ENCODE measurements around the gene ZNF469.

Gene ZNF469

DNA sequence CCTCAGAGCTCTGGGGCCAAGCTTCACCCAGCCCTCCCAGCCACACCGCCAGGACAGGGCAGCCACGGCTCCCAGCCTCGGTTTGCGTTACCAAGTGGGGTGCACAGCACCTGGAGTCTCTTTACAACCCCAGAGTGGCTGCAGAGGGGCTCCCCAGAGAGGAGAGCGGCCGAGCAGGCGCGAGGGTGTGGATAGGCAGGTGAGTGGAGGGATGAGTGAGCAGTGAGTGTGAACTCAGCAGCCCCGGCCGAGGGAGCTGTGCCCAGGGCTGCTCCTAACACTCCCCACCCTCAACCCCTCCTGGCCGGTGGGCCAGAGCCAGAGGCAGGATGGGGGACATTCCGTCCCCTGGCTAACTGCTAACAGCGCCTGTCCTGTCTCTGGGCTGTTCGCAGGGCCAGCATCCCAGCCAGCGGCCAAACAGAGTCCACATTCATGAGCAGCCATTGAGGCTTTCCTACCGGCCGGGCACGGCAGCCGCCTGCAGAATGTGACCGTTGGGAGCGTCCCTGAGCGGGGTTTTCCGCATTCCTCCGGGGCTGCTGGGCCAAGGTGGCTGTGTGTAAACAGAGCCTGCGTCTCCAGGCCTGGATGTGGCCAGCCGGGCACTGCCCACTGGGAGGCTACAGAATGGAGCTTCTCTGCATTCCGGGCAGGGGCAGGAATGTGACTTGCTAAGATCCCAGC, 5.3 kb downstream of the ZNF469 start:
- FAIRE-seq (no peak), DNase-seq (ENCODE audit: insufficient read length, low spot score) (no peak)

DNA sequence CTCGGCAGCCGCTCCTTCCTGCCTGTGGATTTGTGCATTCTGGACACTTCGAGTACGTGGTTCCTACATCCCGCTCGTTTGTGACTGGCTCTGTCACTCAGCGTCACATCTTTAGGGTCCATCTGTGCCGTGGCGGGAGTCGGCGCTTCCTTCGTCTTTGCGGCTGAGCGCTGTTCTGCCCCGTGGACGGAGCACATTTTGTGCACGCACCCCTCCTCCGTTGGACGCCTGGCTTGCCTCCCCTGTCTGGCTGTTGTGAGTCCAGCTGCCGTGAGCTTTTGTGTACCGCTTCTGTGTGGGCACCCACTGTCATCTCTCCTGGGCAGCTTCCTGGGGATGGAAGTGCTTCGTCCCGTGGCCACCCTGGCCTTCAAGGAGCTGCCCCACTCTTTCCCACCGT, 6.4 kb downstream of the ZNF469 start:
- FAIRE-seq (no peak), DNase-seq (ENCODE audit: insufficient read length, low spot score) (no peak)

DNA sequence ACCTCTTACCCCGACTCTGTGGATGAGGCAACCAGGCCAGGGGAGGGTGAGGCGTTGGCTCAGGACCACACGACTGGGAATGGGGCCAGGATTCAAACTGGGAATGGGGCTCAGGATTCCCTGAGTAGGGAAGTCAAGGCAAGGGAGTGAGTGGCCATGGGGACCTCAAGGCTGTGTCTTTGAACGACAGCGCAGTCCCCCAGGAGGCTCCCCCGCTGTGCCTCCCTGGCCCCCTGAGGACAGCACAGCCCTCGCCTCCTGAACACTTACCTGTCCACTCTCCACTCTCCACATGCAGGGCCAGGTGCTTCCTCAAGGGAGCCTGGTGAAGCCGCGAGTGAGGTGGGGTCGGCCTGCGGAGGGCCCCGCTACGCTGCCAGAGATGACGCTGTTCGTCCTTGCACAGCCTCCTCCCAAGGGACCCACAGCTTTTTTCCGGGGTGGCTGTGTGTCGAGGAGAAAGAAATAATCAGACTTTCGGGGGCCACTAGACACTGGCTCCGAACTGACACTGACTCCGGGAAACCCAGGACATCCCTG, 6.9 kb downstream of the ZNF469 start:
- FAIRE-seq (no peak), DNase-seq (ENCODE audit: insufficient read length, low spot score) (no peak)

DNA sequence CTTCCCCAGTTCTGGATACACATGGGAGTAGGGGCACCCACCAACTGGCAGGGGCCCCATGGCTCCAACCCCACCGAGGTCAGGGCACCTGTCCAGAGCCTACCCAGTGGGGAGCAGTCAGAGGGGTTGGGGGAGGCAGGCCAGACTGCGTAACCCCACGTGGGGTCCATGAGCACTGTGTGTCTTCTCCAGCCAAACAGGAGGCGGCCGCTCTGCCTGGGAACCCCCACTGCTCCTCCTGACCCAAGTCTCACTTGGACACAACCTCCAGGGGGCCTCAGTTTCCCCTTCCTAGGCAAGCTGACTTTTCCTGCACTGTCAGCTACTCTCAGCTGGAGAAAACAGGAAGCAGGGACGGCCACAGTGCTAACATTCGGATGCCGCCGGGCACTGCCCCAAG, 7.5 kb downstream of the ZNF469 start:
- DNase-seq (ENCODE audit: insufficient read length, low spot score) (no peak), FAIRE-seq (no peak)

DNA sequence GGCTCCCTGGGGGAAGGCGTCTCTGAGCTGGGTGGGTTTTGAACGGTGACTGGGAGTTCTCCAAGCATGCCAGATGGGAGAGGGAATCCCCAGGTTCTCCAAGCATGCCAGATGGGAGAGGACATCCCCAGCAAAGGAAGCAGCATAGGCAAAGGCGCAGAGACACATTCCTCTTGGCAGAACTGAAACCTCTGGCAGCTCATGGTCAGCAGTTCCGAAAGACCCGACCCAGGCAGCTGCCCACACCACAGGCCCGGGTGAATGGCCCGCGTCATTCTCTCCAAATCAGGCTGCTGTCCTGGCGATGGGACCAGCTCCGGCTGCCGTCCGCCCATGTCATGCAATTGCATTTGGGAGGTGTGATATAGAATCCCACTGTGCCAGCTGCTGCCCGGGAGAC, 8.0 kb downstream of the ZNF469 start:
- FAIRE-seq = no peak
- DNase-seq (ENCODE audit: insufficient read length, low spot score) = no peak

DNA sequence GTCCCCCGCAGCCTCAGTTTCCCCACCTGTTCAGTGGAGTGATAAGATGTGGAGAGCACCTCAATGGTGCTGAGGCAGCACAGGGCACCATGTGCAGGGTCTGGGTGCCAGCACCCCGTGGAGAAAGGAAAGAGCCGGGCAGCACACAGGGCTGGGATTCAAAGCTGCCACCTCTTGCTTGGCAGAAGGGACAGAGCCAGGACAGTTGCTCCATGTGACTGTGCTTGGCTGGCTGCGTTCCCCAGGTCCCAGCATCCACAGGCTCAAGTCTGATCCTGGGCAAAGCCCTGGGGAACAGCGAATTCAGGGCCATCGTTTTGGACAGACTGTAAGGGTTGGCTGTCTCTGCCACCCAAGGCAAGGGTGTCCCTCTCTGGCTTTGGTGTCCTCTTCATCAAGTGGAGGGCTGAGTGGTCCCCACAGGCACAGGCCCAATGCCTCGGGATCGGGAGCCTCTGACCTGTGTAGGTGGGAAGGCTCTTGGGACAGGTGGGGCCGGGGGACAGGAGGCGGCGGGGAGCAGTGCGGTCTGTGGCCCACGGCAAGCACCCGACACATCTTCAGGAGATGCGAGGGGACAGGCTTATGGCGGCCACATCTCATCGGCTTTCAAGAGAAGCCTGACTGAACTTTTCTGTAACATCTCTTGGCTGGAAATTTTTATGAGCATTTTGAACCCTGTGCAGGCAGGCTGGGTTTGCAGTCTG, 8.5 kb downstream of the ZNF469 start:
- DNase-seq (ENCODE audit: insufficient read length, low spot score) (no peak), FAIRE-seq (no peak)

DNA sequence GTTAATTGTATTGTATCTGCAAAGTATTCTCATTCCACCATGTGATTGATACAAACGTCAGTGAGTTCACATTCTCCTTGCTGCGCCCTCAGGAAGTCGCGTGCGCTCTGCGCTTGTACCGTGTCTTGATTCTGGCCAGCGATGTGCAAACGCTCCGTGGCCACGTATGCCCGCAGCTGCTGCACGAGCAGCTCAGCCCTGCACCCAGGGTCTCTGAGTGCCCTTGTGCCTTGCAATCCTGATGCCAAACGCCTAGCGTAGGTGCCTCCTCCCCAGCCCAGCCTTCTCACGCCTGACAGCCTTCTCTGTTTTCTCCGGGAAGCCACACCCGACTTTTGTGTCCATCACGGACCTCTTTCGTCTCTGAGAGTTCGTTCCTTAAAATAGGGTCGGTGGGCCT, 9.4 kb downstream of the ZNF469 start:
- DNase-seq (ENCODE audit: insufficient read length, low spot score) = no peak
- no peak for FAIRE-seq

DNA sequence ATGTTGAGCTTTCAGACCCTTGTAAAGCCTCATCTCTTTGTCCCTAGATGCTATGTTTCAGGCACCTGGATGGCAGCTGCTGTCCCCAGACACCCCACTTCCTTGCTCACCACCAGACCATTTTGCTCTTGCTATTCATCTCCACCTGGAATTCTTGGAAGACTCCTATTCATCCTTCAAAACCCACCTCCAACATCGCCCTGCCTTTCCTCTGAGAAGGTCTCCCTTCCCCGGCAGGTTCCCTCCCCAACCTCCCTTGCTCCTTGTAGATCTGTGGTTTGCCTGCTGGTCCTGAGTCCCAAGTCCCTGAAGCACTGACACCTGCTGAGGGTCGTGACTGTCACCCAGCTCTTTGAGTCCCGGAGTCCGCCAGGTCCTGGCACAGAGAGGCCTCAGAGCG, 9.9 kb downstream of the ZNF469 start:
- no peak for FAIRE-seq

DNA sequence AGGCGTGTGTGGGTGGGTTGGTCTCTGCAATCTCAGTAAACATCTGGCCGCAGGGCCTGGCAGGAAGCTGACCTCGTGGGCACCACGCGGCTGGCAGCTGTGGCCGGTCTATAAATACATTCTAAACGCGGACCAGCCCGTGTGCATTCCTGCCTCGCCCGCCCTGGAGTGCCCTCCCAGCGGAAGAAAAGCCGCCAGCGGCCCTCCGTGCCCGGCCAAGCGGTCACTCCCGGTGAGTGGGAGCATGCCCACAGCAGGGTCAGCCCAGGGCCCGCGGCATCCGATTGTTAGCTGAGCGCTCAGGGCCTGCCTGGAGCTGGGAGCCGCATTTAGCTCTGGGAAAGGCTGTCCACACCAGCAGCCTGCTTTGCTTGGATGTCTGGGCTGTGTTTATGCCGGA, 10.3 kb downstream of the ZNF469 start:
- DNase-seq (ENCODE audit: insufficient read length, low spot score) = no peak
- FAIRE-seq = no peak

More for the DNA sequence above, 9.9 kb downstream of the ZNF469 start:
- no peak for DNase-seq (ENCODE audit: insufficient read length, low spot score)

DNA sequence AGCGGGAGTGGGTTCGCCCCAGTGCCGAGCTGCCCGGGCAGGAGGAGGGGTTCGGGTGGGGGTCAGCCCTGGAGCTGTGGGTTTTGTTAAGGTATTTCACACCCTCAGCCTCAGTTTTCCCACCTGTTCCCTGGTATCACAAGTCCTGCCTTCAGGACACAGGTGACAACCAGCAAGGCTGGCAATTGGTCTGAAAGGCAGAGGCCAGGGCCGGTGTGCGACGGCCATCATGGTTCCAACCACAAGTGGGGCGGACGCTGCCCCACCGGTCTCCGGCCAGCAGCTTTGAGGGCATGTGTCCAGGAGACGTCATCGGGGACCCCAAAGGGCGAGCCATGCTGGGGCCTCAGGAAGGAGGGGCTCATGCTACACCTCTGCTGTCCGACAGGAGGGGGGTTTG, 10.8 kb downstream of the ZNF469 start:
- DNase-seq (ENCODE audit: insufficient read length, low spot score) (no peak), FAIRE-seq (no peak)

DNA sequence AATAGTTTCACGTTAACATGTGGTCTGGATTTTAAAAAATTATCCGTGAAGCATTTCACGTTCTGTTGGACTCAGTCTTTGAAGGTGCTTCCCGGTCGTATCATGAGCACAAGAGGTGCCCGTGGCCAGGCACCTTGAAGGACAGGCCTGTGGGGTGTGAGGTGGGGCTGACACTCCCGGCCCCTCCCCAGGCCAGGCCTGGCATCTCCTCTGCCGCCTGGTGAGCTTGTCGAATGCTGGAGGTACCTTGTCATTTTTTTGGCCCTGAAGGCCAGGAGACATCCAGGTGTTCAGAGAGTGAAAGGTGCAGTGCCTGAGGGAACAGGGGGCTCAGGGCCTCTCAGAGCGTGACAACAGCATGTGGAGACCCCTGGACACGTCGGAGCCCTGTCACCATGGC, 11.7 kb downstream of the ZNF469 start:
- FAIRE-seq (no peak), DNase-seq (ENCODE audit: insufficient read length, low spot score) (no peak)

DNA sequence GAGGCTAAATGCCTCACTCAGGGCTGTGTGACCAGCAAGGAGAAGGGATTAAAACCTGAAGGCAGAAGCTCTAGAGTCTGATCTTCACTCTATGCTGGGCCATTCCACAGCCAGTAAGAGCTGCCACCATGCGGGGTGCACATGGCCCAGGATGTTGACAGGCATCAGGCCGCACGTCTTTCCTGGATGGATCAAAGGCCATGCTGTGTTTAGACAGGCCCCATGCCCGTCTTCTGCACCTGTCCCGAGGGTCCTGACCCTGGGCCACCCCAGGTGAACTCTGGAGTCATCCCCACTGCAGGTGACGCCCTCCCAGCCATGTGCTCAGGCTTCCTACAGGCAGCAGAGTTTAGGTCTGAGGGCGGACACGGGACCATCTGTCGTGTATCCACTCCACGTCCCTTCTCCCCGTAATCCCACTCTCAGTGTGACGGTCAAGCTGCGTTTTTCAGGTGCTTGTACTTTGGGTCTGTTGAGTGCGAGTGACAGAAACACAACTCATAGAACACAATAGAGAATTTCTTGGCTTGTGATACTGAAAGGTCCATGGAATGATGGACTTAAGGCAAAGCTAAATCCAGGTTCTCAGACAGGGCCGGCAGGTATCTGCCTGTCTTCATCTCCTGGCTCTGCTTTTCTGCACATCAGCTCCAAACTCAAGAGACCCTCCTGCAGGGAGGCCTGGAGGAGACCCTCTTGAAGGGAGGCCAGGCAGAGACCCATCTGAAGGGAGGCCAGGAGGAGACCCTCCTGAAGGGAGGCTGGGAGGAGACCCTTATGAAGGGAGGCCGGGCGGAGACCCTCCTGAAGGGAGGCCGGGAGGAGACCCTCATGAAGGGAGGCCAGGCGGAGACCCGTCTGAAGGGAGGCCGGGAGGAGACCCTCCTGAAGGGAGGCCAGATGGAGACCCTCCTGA, 13.2 kb downstream of the ZNF469 start:
- FAIRE-seq (no peak), DNase-seq (ENCODE audit: insufficient read length, low spot score) (no peak)

DNA sequence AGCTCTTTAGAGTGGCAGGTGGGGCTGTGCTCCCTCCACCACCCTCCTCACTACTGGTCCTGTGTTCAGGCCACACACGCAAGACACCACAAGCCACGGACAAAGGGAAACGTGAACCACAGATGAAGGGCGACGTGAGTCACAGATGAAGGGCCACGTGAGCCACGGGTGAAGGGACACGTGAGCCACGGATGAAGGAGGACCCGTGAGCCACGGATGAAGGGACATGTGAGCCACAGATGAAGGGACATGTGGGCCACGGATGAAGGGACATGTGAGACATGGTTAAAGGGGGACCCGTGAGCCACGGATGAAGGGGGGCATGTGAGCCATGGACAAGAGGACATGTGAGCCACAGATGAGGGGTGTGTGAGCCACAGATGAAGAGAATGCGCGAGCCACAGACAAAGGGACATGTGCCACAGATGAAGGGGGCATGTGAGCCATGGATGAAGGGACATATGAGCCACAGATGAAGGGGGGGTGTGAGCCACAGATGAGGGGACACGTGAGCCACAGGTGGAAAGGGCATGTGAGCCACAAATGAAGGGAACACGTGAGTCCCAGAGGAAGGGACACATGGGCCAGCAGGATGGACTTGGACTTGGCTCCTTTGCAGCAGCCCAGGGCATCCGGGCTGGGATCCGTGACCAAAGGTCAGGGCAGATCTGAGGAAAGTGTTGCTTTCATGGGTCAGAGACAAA, 15.6 kb downstream of the ZNF469 start:
- DNase-seq (ENCODE audit: insufficient read length, low spot score) (no peak), FAIRE-seq (no peak)

DNA sequence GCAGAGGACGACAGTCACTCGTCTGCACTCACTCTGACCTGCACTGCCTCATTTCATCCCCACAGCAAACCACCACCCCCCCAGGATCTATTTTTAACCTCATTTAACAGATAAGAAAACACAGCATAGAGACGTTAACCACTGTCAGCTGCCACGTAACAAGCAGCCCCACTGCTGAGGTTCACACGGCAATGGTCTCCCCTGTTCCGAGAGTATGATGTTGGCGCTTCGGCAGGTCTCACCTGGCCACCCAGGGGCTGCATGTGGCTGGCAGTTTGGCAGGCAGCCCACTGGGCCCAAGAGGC, 16.1 kb downstream of the ZNF469 start:
- no peak for FAIRE-seq

DNA sequence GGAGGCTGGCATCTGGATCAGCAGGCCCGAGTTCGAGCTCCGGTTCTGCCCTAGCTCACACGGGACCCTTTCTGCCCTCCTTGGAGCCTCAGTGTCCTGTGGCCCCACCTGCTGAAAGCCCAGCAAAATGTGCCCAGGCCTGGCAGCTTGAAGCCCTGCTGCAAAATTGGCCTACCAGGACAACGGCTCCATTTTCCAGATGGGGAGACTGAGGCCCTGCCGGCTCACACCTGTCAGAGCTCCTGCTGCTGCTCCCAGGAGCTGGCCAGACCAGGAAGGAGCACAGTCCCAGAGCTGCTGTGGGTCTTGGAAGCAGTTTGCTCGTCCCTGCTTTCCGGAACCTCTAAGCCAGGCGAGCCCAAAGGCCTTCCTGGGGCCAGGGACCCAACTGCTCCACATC, 17.4 kb downstream of the ZNF469 start:
- FAIRE-seq (no peak), DNase-seq (ENCODE audit: insufficient read length, low spot score) (no peak)

More for the DNA sequence above, 16.1 kb downstream of the ZNF469 start:
- DNase-seq (ENCODE audit: insufficient read length, low spot score) = no peak

DNA sequence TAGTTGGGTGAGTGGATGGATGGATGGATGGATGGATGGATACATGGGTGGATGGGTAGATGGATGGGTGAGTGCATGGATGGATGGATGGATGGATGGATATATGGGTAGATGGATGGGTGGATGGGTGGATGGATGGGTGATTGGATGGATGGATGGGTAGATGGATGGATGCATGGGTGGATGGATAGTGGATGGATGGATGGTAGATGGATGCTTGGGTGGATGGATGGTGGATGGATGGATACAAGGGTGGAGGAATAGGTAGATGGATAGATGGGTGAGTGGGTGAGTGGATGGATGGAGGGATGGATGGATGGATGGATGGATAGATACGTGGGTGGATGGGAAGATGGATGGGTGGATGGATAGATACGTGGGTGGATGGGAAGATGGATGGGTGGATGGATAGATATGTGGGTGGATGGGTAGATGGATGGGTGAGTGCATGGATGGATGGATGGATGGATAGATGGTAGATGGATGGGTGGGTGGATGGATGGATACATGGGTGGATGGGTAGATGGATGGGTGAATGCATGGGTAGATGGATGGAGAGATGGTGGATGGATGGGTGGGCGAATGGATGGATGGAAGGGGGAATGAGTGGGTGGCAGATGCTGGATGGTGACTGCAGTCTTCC, 19.0 kb downstream of the ZNF469 start:
- FAIRE-seq (no peak), DNase-seq (ENCODE audit: insufficient read length, low spot score) (no peak)

DNA sequence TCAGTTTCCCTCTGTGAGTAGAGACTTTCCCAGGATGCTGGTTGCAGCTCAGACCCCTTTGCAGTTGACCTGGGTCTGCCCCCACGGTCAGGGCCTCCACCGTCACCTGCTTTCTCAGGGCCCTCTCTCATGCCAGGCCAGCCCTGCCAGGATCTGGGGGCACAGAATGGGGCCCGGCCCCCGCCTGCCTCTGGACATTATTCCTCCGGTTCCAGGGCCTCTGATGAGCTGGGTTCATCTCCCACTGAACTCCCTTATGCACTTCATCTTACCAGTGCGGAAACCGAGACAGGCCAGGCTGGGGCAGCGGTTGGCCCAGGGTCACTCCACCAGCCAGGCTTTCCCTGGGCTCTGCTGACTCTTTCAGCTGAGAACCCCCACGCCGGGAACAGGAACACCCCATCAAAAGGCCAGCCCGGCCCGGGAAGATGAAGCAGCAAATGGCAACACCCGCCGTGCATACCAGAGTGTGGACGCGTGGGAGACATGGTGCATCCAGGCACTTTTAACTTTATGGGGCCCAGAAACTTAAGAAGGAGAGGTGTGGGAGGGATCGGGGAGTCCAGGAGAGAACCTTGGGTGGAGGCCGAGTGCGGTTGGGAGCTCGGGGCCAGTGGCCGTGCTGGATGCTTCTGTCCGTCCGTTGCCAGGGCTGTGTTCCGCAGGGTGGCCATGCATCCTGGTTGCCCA, 19.9 kb downstream of the ZNF469 start:
- FAIRE-seq = no peak
- DNase-seq (ENCODE audit: insufficient read length, low spot score) = no peak

DNA sequence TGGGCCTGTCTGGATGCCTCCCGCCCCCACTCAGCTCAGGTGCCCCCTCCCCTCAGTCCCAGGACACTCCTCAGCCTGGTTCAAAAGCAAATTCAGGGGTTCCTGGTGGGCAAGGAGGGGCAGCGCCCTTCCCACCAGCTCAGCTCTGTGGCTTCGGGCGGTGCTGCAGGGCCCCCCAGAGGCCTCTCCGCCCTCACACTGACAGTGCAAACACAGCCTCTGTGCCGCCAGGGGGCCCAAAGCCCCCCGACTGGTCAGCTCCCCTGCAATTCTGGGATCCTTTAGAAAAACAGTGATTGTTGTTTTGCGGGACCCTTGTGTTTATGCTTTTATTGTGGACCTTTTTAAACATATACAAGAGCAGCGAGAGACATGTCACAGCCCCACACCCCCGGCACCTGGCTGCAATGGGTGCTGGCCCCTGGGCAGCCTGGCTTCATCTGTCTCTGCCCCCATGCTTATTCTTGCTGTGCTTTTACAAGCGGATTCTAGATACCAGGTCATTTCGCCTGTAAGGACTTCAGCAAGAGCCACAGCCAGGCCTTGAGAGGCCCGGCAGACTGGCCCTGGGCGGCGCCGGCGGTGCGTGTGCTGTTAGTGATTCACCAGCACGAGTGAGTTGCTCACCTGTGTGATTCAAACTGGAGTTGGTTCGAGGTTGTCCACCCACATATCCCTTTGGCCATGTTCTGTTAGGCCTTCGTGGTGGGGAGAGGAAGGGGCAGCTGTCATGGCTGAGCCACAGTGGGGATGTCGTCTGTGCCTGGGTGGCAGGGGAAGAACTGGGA, 21.2 kb downstream of the ZNF469 start:
- FAIRE-seq (no peak), DNase-seq (ENCODE audit: insufficient read length, low spot score) (no peak)

DNA sequence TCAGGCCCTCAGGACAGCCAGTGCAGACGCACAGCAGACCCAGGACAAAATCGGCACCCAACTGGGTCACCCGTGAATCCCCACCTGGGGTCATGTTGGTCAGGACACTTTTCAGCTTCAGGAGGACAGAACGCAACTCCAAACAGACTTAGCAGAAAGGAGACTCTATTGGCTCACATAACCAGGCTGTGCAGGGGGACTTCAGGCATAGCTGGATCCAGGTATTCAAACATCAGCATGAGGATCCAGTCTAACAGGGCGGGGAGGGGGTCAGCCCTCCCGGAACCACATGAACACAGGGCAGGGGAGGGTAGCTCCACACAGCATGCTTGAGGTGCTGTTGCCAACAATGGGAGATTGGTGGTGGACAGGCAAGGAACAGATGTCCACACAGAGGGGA, 22.0 kb downstream of the ZNF469 start:
- DNase-seq (ENCODE audit: insufficient read length, low spot score) (no peak), FAIRE-seq (no peak)

Data from GM19239 (cell line).